Astrocyte (in vitro differentiated cells and primary cell): ENCODE measurements around the gene NDUFB1. TPM values are rescaled to one million over a fixed set of nuclear protein-coding genes. Genes with fewer than 3 reads are reported as not detected.

Source experiments
- DNase-seq: peaks from one replicate; pipeline ENCODE4 v3.0.0-alpha.2; 2010; ENCODE audit warnings: low read depth
- FAIRE-seq: peaks from 2 replicates; lab custom pipeline; 2011; peaks lifted over from hg19 to GRCh38; lab: Jason Lieb, UNC
- H2AFZ ChIP-seq: 2 replicates; pipeline ENCODE4 v1.6.0; 2012; ENCODE audit warnings: low read depth, low read length, inconsistent platforms
- H3K27ac ChIP-seq: 2 replicates; pipeline ENCODE4 v1.5.1; 2011; ENCODE audit warnings: low read depth, low read length, inconsistent platforms
- H3K27me3 ChIP-seq: 2 replicates; pipeline ENCODE4 v1.6.0; 2011; ENCODE audit warnings: low read length, inconsistent platforms; ENCODE audit not compliant: insufficient read depth
- H3K36me3 ChIP-seq: 2 replicates; pipeline ENCODE4 v1.5.1; 2011; ENCODE audit warnings: low read length, inconsistent platforms; ENCODE audit not compliant: insufficient read depth
- H3K4me1 ChIP-seq: 2 replicates; pipeline ENCODE4 v1.5.1; 2011; ENCODE audit warnings: low read length, inconsistent platforms; ENCODE audit not compliant: insufficient read depth
- H3K4me2 ChIP-seq: 2 replicates; pipeline ENCODE4 v1.6.0; 2012; ENCODE audit warnings: low read length, inconsistent platforms
- H3K4me3 ChIP-seq: 2 replicates; pipeline ENCODE4 v1.5.1; 2011; ENCODE audit warnings: low read depth, mild to moderate bottlenecking, low read length, inconsistent platforms; ENCODE audit not compliant: insufficient read depth
- H3K79me2 ChIP-seq: 2 replicates; pipeline ENCODE4 v1.6.0; 2012; ENCODE audit warnings: mild to moderate bottlenecking, low read length, inconsistent platforms; ENCODE audit not compliant: insufficient read depth
- H3K9ac ChIP-seq: 2 replicates; pipeline ENCODE4 v1.6.0; 2012; ENCODE audit warnings: mild to moderate bottlenecking, low read length, inconsistent platforms
- H3K9me3 ChIP-seq: 2 replicates; pipeline ENCODE4 v1.5.1; 2012; ENCODE audit warnings: low read depth, mild to moderate bottlenecking, low read length, inconsistent platforms; ENCODE audit not compliant: insufficient read depth
- H4K20me1 ChIP-seq: 2 replicates; pipeline ENCODE4 v1.6.0; 2012; ENCODE audit warnings: low read length, inconsistent platforms; ENCODE audit not compliant: insufficient read depth
- H3K27ac Mint-ChIP-seq: one replicate; pipeline ENCODE4 v1.8.0; 2021; ENCODE audit warnings: mild to moderate bottlenecking, mixed read lengths; ENCODE audit not compliant: unreplicated experiment
- H3K27me3 Mint-ChIP-seq: one replicate; pipeline ENCODE4 v1.8.0; 2021; ENCODE audit warnings: low read depth, mixed read lengths; ENCODE audit not compliant: unreplicated experiment
- H3K36me3 Mint-ChIP-seq: one replicate; pipeline ENCODE4 v1.8.0; 2021; ENCODE audit warnings: low read depth, mixed read lengths; ENCODE audit not compliant: unreplicated experiment
- H3K4me1 Mint-ChIP-seq: one replicate; pipeline ENCODE4 v1.8.0; 2021; ENCODE audit warnings: low read depth, mixed read lengths; ENCODE audit not compliant: unreplicated experiment
- H3K4me3 Mint-ChIP-seq: one replicate; pipeline ENCODE4 v1.8.0; 2021; ENCODE audit warnings: mild to moderate bottlenecking, moderate library complexity, mixed read lengths; ENCODE audit not compliant: unreplicated experiment
- H3K9me3 Mint-ChIP-seq: one replicate; pipeline ENCODE4 v1.8.0; 2021; ENCODE audit warnings: mild to moderate bottlenecking, mixed read lengths; ENCODE audit not compliant: unreplicated experiment
- EZH2 ChIP-seq: IDR thresholded peaks from 2 replicates; pipeline ENCODE4 v1.6.1; 2012; ENCODE audit warnings: mild to moderate bottlenecking, low read length, inconsistent platforms; ENCODE audit not compliant: insufficient read depth
- total RNA-seq: library from RNA; stranded (reverse); gene quantifications from 2 replicates; pipeline ENCODE4 v1.2.1, GENCODE V29; 2021
- TF ChIP-seq, protein P1 (sequence below): IDR thresholded peaks from 2 replicates; pipeline ENCODE4 v1.5.1; 2011; ENCODE audit warnings: low read depth, mild to moderate bottlenecking, inconsistent platforms, low read length, moderate library complexity; ENCODE audit not compliant: insufficient read depth

Gene NDUFB1
- total RNA-seq, 1 donor from 2014 or later, result 108 TPM

DNA sequence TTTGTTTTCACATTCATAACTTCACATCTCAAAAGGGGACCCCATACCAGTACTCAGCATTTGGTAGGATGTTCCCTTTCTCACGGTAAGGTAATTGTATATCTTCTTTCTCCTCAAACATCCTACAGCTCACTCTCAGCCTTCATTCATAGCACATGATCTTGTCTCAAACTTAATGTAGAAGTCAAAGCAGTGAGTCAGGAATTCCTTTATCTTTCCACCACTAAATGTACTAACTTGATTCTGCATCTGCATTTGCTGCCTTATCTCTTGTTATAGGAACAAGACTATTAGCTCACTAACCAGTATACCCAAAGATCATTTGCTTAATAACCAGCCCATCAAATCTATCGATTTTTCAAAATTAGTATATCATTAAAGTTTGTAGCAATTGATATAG is 23.2 kb upstream of the NDUFB1 start:
- H3K4me1 Mint-ChIP-seq, result peaks cover 22% of the 10 kb centered on the region
- no peak overlapping the region for H3K4me3 ChIP-seq
- no peak overlapping the region for H3K4me3 Mint-ChIP-seq
- peaks cover 41% of the 10 kb centered on the region for H3K36me3 ChIP-seq
- H3K27ac Mint-ChIP-seq, result no peak overlapping the region
- no peaks in the 10 kb centered on the region for H3K79me2 ChIP-seq
- H4K20me1 ChIP-seq, result peaks cover 9% of the 10 kb centered on the region
- TF ChIP-seq, protein P1, sequence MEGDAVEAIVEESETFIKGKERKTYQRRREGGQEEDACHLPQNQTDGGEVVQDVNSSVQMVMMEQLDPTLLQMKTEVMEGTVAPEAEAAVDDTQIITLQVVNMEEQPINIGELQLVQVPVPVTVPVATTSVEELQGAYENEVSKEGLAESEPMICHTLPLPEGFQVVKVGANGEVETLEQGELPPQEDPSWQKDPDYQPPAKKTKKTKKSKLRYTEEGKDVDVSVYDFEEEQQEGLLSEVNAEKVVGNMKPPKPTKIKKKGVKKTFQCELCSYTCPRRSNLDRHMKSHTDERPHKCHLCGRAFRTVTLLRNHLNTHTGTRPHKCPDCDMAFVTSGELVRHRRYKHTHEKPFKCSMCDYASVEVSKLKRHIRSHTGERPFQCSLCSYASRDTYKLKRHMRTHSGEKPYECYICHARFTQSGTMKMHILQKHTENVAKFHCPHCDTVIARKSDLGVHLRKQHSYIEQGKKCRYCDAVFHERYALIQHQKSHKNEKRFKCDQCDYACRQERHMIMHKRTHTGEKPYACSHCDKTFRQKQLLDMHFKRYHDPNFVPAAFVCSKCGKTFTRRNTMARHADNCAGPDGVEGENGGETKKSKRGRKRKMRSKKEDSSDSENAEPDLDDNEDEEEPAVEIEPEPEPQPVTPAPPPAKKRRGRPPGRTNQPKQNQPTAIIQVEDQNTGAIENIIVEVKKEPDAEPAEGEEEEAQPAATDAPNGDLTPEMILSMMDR, result no peak
- no peak for TF ChIP-seq EZH2
- H3K4me2 ChIP-seq, result no peak overlapping the region
- H3K27ac ChIP-seq, result peak overlapping the region; percentile 5
- FAIRE-seq (peak; percentile 54), DNase-seq (peak; percentile 57)
- H3K27me3 Mint-ChIP-seq, result no peaks in the 10 kb centered on the region
- peaks cover 16% of the 10 kb centered on the region for H3K36me3 Mint-ChIP-seq
- H3K9me3 Mint-ChIP-seq, result no peaks in the 10 kb centered on the region
- no peak overlapping the region for H2AFZ ChIP-seq
- H3K27me3 ChIP-seq, result no peaks in the 10 kb centered on the region
- H3K9me3 ChIP-seq, result no peaks in the 10 kb centered on the region
- peaks cover 6% of the 10 kb centered on the region for H3K4me1 ChIP-seq
- no peak overlapping the region for H3K9ac ChIP-seq

DNA sequence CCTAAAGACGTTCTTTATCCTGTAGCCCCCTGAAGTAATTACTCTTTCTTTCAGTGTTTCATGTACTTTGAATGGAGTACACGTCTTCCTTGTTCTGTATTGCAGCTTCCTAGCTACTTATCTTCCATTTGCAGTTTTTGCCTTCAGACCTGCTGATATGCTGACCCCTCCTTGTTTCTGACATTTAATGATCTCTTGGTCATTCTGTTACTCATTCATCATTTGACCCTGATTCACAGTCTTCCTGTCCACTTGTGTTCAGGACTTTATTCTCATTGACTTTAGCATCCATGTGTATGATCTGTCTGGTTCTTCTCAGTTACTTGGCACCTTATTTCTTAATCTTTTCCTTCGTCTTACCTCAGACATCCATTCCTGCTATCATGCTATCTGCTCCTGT is 22.5 kb upstream of the NDUFB1 start:
- peaks cover 14% of the 10 kb centered on the region for H3K36me3 Mint-ChIP-seq
- no peak for FAIRE-seq
- H3K4me1 ChIP-seq, result peaks cover 6% of the 10 kb centered on the region

DNA sequence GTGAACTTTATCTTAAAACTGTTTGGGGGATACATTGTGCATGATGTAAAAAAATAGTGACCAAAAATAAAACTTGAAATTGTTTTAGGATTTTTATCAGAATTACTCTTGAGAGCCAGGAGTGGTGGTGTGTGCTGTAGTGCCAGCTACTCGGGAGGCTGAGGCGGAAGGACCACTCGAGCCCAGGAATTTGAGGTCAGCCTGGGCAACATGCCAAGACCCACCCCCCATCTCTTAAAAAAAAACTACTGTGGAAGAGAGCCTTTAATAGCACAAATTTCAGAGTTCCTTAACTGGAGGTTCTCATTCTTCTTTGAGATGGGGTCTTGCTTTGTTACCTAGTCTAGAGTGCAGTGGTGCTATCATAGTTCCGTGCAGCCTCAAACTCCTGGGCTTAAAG is 21.8 kb upstream of the NDUFB1 start:
- no peak overlapping the region for H3K4me3 ChIP-seq
- no peak for DNase-seq
- Mint-ChIP-seq H3K4me3 (no peak overlapping the region), H3K27me3 (no peaks in the 10 kb centered on the region), H3K27ac (no peak overlapping the region), H3K36me3 (peaks cover 14% of the 10 kb centered on the region), H3K4me1 (peaks cover 22% of the 10 kb centered on the region), H3K9me3 (no peaks in the 10 kb centered on the region)
- no peaks in the 10 kb centered on the region for H3K9me3 ChIP-seq
- H4K20me1 ChIP-seq, result peaks cover 9% of the 10 kb centered on the region
- H2AFZ ChIP-seq, result no peak overlapping the region
- H3K4me2 ChIP-seq, result no peak overlapping the region
- no peak overlapping the region for H3K27ac ChIP-seq
- H3K36me3 ChIP-seq, result peaks cover 45% of the 10 kb centered on the region
- H3K4me1 ChIP-seq, result peaks cover 6% of the 10 kb centered on the region
- no peak for FAIRE-seq
- no peaks in the 10 kb centered on the region for H3K27me3 ChIP-seq
- H3K9ac ChIP-seq, result no peak overlapping the region
- TF ChIP-seq, protein P1, result no peak
- no peak for TF ChIP-seq EZH2
- H3K79me2 ChIP-seq, result no peaks in the 10 kb centered on the region

More for the DNA sequence above, 22.5 kb upstream of the NDUFB1 start:
- no peak overlapping the region for H3K4me3 Mint-ChIP-seq
- H3K4me2 ChIP-seq, result no peak overlapping the region
- H3K36me3 ChIP-seq, result peaks cover 41% of the 10 kb centered on the region
- H3K27me3 Mint-ChIP-seq, result no peaks in the 10 kb centered on the region
- H3K9me3 Mint-ChIP-seq, result no peaks in the 10 kb centered on the region
- H3K27ac Mint-ChIP-seq, result no peak overlapping the region
- peaks cover 22% of the 10 kb centered on the region for H3K4me1 Mint-ChIP-seq
- H2AFZ ChIP-seq, result no peak overlapping the region
- DNase-seq, result no peak
- peaks cover 9% of the 10 kb centered on the region for H4K20me1 ChIP-seq
- TF ChIP-seq, protein P1, result no peak
- TF ChIP-seq EZH2, result no peak
- no peaks in the 10 kb centered on the region for H3K9me3 ChIP-seq
- no peak overlapping the region for H3K27ac ChIP-seq
- no peaks in the 10 kb centered on the region for H3K27me3 ChIP-seq
- H3K79me2 ChIP-seq, result no peaks in the 10 kb centered on the region
- H3K4me3 ChIP-seq, result no peak overlapping the region
- no peak overlapping the region for H3K9ac ChIP-seq
